Measurements from ENCODE around the gene TENM3.

The TENM3 gene

DNA sequence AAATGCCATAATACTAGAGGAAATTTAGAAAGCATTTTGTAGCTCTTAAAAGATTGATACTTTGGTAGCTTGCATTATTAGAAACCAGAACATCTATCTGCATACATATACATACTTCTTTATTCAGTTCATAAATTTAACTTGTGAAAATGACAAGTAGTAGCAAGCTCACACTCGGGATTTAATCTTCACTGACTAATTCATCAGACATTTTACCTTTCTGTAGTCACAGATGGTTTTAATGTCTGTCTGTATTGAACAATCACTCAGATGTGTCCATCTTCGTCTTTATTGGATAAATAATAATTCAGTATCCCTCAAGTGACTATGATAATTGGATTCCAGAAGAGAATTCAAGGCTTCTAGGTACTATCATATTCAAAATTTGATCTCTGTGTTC lies 232.3 kb downstream of the TENM3 start:
- DNase-seq: no peak

DNA sequence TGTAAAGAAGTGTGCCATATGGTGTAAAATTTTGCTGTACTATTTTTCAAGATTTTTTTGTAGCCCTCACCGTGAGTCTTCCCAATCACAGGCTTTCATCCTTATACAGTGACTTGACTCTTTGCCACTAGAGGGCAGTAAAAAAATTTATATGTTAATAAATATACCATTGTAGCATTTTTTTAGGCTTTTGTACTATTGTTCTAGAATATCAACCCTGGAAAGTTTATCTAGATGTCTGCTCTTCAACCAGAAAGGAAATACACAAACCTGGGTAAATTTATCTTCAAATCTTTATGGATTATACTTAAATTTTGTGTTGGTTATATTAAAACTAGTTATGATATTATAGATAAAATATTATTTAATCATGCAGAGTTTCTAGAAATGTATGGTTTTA lies 235.3 kb downstream of the TENM3 start:
- no peak for DNase-seq

DNA sequence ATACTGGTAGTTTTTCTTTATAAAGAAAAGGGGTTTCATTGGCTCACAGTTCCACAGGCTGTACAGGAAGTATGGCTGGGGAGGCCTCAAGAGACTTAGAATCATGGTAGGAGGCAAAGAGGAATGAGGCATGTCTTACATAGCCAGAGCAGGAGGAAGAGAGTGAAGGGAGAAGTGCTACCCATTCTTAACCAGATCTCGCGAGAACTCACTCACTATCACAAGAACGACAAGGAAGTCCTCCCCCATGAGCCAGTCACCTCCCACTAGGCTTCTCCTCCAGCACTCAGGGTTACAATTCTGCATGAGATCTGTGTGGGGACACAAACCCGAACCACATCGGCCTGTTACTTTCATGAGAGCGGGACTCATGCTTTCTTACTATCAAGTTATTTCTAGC lies 240.5 kb downstream of the TENM3 start:
- no peak for DNase-seq

DNA sequence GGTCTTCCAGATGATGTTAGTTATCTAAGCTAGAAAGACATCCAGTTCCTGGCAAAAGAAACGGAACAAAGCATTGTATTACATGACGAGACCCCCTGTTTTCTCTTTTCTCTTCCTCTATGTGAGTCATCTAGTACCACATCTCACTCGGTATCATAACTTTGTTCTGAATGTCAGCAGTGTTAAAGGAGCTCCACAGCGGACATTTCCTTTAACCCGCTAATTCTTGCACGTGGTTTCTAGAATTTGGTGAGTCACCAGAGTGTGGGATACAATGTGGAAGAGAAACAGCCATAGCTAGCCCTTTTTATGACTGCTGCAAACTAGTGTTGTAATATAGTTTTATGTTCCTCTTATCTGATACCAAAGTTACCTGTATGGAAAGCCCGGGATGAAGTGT lies 243.7 kb downstream of the TENM3 start:
- no peak for DNase-seq

DNA sequence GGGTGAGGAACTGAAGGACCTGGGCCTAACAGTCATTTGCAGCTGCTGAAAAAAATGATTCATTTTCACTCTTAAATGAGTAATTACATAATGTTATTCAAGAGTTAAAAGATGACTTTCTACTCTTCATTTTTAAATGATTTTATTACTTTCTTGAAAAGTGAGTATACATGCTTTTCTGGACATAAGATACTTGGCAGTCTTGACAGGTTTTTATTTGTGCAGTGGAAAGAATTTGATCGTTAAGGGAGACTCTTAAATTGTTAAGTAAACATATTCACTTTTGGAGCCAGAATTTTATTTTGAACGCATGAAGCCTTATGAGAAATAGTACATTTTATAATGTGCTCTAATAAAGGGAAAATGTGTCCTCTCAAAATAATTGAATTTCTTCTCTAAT lies 245.7 kb downstream of the TENM3 start:
- DNase-seq: no peak

DNA sequence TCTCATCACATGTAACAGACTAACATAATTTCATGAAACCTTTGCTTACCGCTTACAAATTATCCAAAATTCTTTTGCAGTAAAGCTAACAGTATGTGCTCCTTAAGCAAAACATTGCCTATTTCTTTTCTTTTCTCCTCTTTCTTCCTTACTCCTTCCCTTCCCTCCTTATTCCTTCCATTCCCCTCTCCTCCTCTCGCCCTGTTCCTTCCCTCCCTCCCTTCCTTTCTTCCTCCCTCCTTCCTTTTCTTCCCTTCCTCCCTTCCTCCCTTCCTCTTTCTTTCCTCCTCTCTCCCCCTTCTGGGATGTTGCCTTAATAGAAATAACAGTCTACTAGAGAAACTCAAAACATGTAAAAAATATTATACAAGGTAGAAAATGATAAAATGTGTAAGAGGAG lies 246.4 kb downstream of the TENM3 start:
- DNase-seq: no peak

DNA sequence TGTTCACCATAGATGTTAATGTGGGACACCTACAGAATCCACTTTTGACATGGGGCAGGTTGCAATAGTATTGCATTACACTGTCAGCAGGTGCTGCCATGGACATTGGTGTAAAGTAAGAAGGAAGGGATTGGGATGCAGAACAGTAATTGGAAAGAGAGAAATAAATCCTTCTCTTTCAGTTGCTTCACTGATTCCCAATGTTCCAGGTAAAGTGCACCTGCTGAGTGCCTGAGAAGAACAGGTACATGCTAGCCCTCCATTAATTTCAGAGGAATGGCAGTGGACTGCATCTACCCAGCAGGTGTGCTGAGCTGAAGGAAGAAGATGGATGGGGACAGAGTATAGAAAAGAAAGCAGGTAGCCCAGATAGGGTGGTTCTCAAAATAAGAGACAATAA lies 248.5 kb downstream of the TENM3 start:
- DNase-seq: no peak

DNA sequence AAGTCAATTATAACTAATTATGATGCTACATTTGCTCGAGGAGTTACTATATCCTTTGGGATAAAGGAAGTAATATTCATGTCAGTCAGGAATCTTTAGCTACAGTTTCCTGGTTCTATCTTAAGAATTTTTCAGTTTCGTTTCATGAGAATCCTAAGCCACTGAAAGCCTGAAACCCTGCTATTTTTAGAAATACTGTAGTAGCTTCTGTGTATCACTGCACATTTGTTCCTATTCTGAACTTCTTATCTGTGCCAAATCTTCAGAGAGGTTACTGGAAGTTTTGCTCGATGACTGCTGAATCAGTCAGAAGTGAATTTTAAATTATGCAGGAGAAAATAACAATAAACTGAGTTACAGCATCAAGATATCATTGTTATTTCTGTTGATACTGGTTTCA lies 249.2 kb downstream of the TENM3 start:
- DNase-seq: no peak

DNA sequence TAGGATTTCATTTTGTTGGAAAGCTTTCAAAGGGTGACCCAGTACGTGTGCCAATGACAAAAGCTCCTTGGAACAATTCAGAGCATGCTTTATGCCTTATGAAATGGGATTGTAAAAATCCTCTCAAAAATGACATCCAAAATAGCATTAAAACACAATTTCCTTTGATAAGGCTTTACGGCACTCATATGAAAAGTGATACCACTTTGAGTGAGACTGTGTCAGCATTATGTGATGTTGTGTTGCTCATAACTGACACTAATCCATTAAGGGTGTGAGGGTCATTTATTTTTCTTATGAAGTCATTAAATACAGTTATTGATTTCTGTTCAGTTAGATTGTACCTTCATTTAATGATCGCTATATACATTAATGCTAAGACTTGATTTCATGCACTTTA lies 250.2 kb downstream of the TENM3 start:
- DNase-seq: no peak

DNA sequence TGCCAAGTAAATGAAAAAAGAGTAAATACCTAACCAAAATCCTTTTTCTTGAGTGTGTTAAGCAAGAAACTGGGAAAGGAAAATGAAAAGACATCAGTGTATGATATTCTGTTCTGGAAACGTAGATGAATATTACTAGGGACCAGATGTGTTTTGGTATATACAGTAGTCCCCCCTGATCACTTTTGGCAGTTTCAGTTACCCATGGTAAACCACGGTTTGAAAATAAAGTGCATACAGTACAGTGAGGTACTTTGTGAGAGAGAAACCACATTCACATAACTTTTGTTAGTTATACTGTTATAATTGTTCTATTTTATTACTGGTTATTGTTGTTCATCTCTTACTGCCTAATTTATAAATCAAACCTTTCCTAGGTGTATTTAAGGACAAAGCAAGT lies 250.9 kb downstream of the TENM3 start:
- DNase-seq: no peak

DNA sequence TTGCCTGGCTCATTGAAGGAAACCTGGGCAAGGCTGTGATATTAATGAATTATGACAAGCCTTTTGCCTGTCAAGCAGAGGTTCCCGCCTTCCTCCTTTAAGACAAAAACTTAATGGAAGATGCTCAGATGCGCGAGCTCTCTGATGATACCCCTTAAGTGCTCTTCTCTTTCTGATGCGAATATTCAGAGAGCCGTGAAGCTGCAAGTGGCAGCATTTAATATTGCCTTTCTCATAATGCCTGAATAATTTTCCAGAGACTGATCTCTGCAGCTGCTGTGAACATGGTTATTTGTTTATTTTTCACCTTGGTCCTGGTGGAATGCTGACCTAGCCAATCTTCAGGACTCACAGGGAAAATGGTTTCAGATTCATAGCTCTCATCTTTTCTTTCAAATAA lies 251.8 kb downstream of the TENM3 start:
- DNase-seq: no peak

DNA sequence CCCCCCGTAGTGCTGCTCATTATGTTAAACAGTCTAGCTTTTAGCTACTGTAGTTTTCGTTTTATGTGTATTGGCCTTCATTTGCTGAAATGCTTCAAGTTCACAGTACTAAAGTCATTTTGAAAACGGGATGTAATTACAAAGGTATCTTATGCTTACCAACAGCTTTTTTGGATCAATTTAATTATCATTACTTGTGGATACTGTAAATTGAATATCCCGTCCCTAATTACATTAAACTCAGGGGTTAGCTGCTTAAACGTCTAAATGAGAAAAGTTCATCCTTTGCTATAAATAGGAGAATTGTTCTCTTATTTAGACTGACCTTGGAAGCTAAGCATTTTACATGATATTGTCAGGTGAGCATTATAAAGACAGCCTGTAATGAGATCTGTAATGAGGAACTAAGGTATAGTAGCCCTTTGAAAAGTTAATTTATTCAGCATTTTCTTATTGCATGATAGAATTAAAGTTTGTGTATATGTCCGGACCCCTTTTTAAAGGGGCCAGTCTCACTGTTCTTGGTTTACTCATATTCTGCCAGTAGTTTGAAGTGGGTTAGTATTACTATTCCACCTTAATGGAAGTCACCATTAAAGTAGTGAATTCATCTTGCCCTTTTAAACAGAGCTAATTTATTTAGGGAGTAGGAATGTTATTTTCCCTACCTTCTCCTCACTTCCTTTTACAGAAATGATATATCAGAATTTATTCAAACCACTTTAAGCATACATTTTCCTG lies 252.6 kb downstream of the TENM3 start:
- no peak for DNase-seq

DNA sequence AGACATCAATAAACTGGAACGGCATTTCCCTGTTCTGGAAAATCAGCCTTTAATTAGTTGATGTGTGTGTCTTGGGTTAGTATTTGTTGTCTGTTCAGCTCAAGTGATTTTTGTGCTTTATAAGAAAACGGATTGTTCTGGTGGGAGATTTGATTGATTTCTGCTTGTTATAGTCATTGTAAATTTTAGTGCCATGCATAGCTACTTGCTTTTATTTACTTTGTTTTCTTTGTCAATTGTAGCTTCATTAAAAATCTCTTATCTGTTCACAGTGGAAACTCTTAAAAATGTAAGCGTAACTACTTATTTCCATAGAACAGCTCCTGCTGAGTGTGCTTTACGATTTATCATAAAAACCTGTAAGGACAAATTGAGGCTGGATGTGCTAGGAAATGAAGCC lies 253.2 kb downstream of the TENM3 start:
- DNase-seq: no peak

DNA sequence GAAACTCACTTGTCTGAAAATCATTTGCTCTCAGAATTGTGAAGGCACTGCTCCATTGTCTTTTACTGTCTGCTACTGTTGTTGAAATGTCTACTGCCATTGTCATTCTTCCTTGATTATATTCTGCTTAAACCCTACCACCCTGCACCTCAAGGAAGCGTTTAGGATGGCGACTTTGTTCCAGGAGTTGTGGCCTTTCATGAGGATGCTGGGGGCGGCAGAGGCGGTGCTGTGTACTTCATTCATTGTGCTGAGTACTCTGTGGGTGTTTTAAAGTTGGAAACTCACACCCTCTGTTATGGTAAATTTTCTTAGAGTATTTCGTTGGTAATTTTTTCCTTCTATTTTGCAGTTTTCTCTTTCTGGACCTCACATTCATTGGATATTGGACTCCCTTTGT lies 258.9 kb downstream of the TENM3 start:
- DNase-seq: no peak

DNA sequence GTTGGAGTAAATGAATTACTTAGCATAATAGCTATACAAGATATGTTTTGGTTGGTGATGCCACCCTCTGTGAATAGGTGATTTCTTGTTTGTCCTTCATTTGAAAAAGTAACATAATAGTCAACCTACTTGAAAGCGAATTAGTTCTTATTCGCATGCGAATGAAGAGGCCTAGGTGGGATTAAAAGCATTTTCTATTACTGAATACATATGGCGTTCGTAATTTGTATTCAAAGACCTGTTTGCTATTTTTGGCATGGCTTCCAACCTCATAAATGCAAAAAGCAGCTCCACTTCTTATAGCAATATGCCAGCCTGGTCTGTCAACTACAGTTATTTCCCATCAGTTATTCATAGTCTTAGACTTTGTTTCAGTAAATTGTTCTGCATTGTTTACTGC lies 261.3 kb downstream of the TENM3 start:
- DNase-seq: no peak

DNA sequence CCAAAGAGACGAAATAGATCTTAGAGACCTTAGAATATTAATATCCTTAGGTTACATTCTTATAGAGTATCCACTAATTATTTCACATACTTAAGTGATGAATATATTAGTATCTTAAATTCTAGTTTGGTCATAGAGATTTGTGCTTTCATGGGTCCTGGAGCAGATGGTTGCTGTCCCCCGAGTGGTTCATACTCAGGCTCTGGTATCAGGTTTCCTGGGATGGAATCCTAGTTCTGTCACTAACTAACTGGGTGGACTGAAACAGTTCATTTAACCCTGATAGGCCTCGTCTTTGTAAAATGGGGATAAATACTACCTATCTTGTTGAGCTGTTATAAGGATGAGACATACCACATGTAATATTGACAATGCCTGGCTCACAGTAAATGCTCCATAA lies 264.6 kb downstream of the TENM3 start:
- no peak for DNase-seq

DNA sequence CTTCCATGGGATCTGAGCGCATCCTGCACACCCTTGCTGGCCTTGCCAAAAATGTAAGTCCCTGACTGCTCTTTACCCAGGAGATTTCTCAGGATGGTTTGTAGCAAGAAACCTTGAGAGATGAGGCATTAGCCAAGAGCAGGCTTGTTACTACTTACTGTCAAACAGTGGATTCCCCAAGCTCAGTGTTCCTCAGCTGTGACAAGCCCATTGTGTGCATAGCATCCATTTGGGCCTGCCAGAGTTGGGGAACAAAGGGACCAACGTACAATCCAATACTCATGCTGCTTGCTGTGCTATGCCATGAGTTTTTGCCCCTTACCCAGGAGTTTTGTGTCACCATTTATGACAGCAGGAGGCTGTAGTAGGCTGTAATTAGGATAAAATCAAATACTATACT lies 267.6 kb downstream of the TENM3 start:
- no peak for DNase-seq

DNA sequence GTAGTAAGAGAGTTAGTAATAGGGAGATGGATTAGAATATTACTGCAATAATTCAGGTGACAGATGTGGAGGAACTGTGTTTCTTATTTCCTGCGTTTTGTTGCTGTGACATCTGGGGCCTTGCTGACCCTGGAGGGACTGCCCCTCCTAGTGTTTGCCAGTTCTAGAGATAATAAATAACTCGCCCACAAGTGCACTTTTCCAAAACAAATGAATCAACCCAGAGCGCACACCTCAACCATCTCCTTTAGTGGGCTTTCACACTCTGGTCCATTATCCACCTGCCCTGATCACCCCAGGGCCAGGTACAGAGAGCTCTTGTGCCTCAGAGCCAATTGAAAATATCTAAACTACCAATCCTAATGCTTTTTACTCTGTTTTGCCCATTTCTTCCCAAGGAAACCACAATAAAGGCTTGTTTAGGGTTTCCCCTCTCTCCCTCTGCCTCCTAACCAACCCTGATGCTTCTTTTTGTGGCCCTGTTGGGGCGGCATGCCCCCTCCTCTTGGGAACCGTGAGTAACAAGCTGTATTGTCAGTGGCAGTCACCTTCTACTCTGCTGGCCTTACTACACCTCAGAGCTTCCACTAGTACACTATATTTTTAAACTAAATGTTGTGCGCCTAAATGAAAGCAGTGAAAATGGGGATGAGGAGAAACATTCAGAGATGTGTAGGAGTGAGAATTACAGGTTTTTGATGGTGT lies 270.5 kb downstream of the TENM3 start:
- no peak for DNase-seq

DNA sequence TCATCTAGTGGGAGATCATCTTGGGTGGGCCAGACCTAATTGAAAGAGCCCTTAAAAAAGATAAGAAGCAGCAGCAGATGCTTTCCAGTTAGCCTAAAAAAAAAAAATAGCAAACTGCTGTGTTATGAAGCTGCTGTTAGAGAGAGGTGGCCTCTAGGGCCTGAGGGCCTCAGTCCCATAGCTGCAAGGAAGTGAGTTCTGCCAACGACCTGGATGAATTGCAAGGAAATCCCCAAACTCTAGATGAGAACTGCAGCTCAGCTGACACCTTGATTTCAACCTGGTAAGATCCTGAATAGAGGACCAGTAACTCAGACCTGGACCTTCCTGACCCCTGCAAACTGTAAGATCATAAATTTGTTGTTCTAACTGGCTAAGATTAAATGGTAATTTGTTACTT lies 275.2 kb downstream of the TENM3 start:
- DNase-seq: no peak

DNA sequence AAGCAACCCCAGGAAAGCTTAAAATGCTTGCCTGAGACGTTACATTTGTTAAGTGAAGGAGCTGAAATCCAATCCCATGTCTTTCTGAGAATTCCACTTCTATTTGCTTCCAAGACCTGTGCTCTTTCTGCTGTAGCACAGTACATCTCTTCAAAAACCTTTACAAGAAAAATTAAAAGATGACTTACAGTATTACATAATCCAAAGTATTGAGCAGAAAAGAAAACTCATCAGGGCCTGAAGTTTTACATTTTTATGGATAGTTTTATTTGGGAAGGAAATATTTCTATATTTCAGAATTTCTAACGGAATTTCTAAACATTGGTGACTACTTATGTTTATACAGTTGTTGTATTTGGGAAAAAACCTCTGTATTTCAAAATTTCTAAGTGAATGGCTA lies 276.3 kb downstream of the TENM3 start:
- DNase-seq: no peak

DNA sequence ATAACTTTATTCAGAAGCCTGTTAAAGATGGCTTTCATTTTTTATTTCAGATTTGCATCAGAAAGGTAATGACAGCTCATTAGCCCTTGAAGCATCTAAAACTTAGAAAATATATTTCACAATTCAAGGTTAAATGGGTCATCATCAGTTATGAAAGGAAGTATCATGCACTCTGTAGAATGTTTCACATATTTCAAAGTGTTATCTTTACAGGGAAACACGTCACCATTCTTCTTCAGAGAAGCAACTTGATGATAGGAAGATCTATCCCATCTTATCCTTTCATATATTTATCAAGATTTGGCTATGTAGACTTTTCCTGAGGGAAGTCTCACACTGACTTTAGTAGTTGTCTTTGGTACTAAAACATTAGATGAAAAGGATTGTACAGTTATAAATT lies 277.8 kb downstream of the TENM3 start:
- DNase-seq: no peak

DNA sequence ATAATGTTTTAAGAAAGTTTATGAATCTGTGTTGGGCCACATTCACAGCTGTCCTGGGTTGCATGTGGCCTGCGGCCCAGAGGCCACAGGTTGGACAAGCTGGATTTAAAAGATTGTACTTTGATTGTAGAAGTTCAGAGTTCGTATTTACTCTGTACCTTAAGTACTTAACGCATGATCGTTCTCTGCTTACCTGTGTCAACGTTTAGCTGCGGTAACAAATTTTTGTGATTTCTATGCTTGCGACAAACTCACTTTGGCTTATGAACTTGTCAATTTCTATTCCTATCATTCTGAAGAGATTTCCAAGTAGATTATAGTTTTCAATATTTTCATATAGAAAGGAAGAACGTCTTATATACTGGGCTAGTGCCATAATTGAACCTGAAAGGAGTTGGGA lies 285.6 kb downstream of the TENM3 start:
- no peak for DNase-seq

DNA sequence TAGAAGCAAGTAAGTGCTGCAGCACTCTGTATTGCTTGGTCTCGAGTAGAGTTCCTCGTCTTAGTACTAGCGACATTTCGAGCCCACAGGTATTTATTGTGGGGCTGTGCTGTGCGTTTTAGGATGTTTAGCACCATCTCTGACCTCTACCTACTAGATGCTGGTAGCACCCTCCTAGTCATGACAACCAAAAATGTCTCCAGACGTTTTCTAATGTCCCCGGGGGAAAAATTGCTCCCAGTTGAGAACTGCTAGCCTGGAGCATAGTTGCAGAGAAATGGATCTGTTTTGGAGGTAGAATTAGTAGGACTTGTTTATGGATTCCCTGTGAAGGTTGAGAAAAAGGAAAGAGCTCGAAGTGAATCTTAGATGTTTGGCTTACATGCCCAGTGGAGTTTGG lies 287.2 kb downstream of the TENM3 start:
- DNase-seq: no peak

DNA sequence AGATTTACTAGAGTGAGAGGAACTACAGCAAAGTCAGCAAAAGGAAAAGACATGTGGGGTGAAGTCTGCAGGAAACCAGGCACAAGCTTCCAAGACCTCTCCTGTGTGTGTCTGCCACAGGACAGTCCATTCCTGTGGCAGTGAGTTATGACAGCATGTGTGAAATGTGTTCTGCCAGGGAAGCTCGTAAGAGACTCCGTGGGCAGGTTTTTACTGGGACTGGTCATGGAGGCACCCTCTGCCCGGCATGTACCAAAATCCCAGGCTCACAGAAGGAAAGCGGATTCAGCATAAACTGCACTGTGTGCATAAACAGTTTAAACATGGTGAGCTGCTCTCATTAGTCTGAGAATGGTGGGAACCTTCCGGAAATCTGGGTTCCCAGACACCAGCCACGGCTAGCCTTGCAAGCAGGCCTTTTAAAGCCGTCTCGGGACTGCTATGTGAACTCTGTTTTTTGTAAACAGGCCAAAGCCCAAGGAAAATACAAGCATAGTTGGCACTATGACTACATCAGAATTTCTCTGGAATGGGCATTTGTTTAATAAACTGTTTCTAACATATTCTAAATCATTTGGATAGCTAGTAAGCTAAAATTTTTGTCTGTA lies 288.5 kb downstream of the TENM3 start:
- no peak for DNase-seq

DNA sequence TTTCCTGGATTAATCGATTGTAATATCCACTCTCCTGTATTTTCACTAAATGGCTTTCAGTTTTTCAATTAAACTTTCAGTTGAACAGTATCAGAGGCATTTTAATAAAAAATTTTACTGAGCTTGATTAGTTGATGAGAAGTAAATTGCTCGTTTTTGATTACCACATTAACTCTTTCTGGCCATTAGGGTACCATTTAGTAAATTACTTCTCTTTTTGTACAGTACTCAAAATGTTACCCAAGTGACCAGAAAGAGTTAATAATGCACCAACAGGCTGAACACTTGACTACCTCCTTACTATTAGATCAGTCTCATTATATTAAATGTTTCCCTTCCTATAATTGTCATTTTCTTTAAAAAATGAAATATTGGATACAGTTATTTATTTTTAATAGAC lies 289.2 kb downstream of the TENM3 start:
- no peak for DNase-seq

All from activated T-cell treated with anti-CD3 and anti-CD28 coated beads, Interleukin-2, amount 50 U/mL, for 48 hours (primary cell).